ENCODE data around the gene JMY.

Gene JMY

GRCh38 chr5:79297661-79298060, 61.7 kb downstream of the JMY start:
- DNase-seq, result no peak

GRCh38 chr5:79301046-79301712, 65.2 kb downstream of the JMY start:
- DNase-seq, result no peak

GRCh38 chr5:79302454-79302853, 66.5 kb downstream of the JMY start:
- DNase-seq, result no peak

GRCh38 chr5:79305706-79306105, 69.8 kb downstream of the JMY start:
- DNase-seq, result no peak

- no peak for DNase-seq
Observed at GRCh38 chr5:79318935-79319614, 83.1 kb downstream of the JMY start.

GRCh38 chr5:79329453-79329852, 93.5 kb downstream of the JMY start:
- no peak for DNase-seq

- DNase-seq, result no peak
Observed at GRCh38 chr5:79330071-79330470, 94.1 kb downstream of the JMY start.

GRCh38 chr5:79333852-79334557, 98.1 kb downstream of the JMY start:
- no peak for DNase-seq

GRCh38 chr5:79346420-79346824, 110.5 kb downstream of the JMY start:
- DNase-seq, result no peak

GRCh38 chr5:79349047-79349446, 113.1 kb downstream of the JMY start:
- DNase-seq, result no peak

GRCh38 chr5:79349881-79350280, 114.0 kb downstream of the JMY start:
- DNase-seq, result no peak

GRCh38 chr5:79357398-79357797, 121.5 kb downstream of the JMY start:
- no peak for DNase-seq

All from cortex of kidney (tissue), 1 donor.